Fibroblast of lung (primary cell): ENCODE results near the gene SLC13A3.

Source experiments
- CTCF ChIP-seq, 2 donors: IDR thresholded peaks in 1 of 2; conservative IDR thresholded peaks in 1 of 2; 1 replicate in 1 of 2; 2 replicates in 1 of 2; pipeline ENCODE4 v1.5.1; 2011 to 2012; ENCODE audit warnings: low read length in 2 of 2, control low read depth in 1 of 2, inconsistent platforms in 1 of 2, low read depth in 1 of 2, mild to moderate bottlenecking in 1 of 2
- EZH2 ChIP-seq: IDR thresholded peaks from 2 replicates; pipeline ENCODE4 v1.5.1; 2012; ENCODE audit warnings: low read length, control low read depth, mild to moderate bottlenecking; ENCODE audit errors: missing control alignments

DNA sequence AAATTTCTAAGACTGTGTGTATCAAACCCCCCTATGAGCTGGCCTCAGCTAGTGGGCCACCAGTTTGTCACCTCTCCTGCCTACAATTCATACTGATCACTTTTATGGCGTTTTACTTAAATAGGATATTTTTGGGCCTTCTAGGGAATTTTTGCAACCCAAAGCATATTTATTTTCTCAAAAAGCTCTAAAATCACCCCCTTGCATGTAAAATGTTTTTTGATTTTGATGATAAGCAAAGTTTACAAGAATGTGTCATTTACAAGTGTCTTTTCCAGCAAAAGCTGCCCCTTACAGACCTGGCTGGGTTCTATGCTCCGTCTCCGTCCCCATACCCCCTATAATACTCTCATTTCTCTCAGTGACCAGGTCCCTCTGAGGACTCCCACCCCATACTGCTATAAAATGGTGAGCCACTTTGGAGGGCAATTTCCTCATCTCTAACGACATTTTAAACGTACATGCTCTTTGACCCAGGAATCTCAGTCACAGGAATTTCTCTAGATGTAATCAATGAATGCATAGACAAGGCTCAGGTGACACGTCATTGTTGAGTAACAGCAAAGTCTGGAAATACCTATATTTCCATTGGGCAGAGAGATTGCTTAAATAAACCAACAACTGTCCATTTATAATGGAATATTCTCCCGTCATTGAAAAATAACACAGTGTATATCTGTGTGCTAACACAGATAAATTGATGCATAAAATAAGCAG lies 86.9 kb downstream of the SLC13A3 start:
- TF ChIP-seq CTCF (conservative IDR thresholded peaks at IDR 0.05 in 1 of 2, IDR thresholded peaks at IDR 0.05 in 1 of 2; ENCODE audit: low read depth in 1 of 2, low read length in 2 of 2), result no peak
- TF ChIP-seq EZH2, result no peak
